Stimulated activated CD4-positive, alpha-beta T cell treated with anti-CD3 and anti-CD28 coated beads, Interleukin-4, amount 100 ng/mL, for 24 hours (primary cell): ENCODE results near the gene TCF21.
"Not testable (repeated sequence)": the region's sequence is repeated elsewhere in the genome, so short reads cannot be mapped to it uniquely, and the experiment has no call there.

Experiments
- DNase-seq: peaks from one replicate; pipeline ENCODE4 v3.0.0-alpha.2; 2020

TCF21 gene

GRCh38 chr6:133936352-133936751 is 47.4 kb downstream of the TCF21 start:
- not testable (repeated sequence) for DNase-seq

GRCh38 chr6:133937909-133938308 is 49.0 kb downstream of the TCF21 start:
- DNase-seq, result no peak

GRCh38 chr6:133938533-133938932 is 49.6 kb downstream of the TCF21 start:
- no peak for DNase-seq

- no peak for DNase-seq
These were observed 51.1 kb downstream of the TCF21 start for GRCh38 chr6:133939778-133940667.
